IPS-20b (cell line): ENCODE results near the gene TNFRSF6B.

Experiments
- H3K27ac ChIP-seq: one replicate; pipeline ENCODE4 v1.5.1; 2013; ENCODE audit warnings: low read length
- H3K27me3 ChIP-seq: 2 replicates; pipeline ENCODE4 v1.6.1; 2013; ENCODE audit warnings: mild to moderate bottlenecking, low read length, inconsistent platforms; ENCODE audit not compliant: insufficient read depth
- H3K36me3 ChIP-seq: 2 replicates; pipeline ENCODE4 v1.6.1; 2013; ENCODE audit warnings: low read depth, mild to moderate bottlenecking, inconsistent platforms, low read length, moderate library complexity; ENCODE audit not compliant: insufficient read depth
- H3K4me1 ChIP-seq: 2 replicates; pipeline ENCODE4 v1.6.1; 2013; ENCODE audit warnings: mild to moderate bottlenecking, control low read depth, inconsistent platforms, low read length, moderate library complexity; ENCODE audit not compliant: insufficient read depth
- H3K4me3 ChIP-seq: 2 replicates; pipeline ENCODE4 v1.5.1; 2013; ENCODE audit warnings: mild to moderate bottlenecking, low read length, inconsistent platforms
- H3K9ac ChIP-seq: 2 replicates; pipeline ENCODE4 v1.6.1; 2013; ENCODE audit warnings: low read depth, mild to moderate bottlenecking, inconsistent platforms, low read length, moderate library complexity
- H3K9me3 ChIP-seq: 2 replicates; pipeline ENCODE4 v1.6.1; 2013; ENCODE audit warnings: mild to moderate bottlenecking, low read depth, low read length, inconsistent platforms; ENCODE audit not compliant: insufficient read depth

TNFRSF6B gene

GRCh38 chr20:63688228-63689045 lies 8.0 kb upstream of the TNFRSF6B start:
- H3K4me1 ChIP-seq: no peaks in the 10 kb centered on the region
- H3K36me3 ChIP-seq: no peaks in the 10 kb centered on the region
- H3K9ac ChIP-seq: no peak overlapping the region
- no peak overlapping the region for H3K4me3 ChIP-seq
- H3K9me3 ChIP-seq: no peaks in the 10 kb centered on the region
- H3K27ac ChIP-seq: no peak overlapping the region
- H3K27me3 ChIP-seq: no peaks in the 10 kb centered on the region

- H3K27me3 ChIP-seq: no peaks in the 10 kb centered on the region
- no peak overlapping the region for H3K27ac ChIP-seq
- no peaks in the 10 kb centered on the region for H3K9me3 ChIP-seq
- no peak overlapping the region for H3K4me3 ChIP-seq
- H3K4me1 ChIP-seq: no peaks in the 10 kb centered on the region
- no peak overlapping the region for H3K9ac ChIP-seq
- no peaks in the 10 kb centered on the region for H3K36me3 ChIP-seq
Measured at GRCh38 chr20:63689046-63690002, 7.1 kb upstream of the TNFRSF6B start.

- no peak overlapping the region for H3K27ac ChIP-seq
- H3K4me1 ChIP-seq: no peaks in the 10 kb centered on the region
- no peaks in the 10 kb centered on the region for H3K27me3 ChIP-seq
- no peak overlapping the region for H3K9ac ChIP-seq
- H3K4me3 ChIP-seq: no peak overlapping the region
- H3K9me3 ChIP-seq: no peaks in the 10 kb centered on the region
- H3K36me3 ChIP-seq: no peaks in the 10 kb centered on the region
Measured at GRCh38 chr20:63690003-63690897, 6.2 kb upstream of the TNFRSF6B start.

- Histone ChIP-seq H3K27me3 (no peaks in the 10 kb centered on the region), H3K27ac (no peak overlapping the region), H3K4me3 (no peak overlapping the region), H3K4me1 (no peaks in the 10 kb centered on the region), H3K9me3 (no peaks in the 10 kb centered on the region), H3K9ac (no peak overlapping the region), H3K36me3 (no peaks in the 10 kb centered on the region)
Measured at GRCh38 chr20:63690898-63691710, 5.3 kb upstream of the TNFRSF6B start.

DNA sequence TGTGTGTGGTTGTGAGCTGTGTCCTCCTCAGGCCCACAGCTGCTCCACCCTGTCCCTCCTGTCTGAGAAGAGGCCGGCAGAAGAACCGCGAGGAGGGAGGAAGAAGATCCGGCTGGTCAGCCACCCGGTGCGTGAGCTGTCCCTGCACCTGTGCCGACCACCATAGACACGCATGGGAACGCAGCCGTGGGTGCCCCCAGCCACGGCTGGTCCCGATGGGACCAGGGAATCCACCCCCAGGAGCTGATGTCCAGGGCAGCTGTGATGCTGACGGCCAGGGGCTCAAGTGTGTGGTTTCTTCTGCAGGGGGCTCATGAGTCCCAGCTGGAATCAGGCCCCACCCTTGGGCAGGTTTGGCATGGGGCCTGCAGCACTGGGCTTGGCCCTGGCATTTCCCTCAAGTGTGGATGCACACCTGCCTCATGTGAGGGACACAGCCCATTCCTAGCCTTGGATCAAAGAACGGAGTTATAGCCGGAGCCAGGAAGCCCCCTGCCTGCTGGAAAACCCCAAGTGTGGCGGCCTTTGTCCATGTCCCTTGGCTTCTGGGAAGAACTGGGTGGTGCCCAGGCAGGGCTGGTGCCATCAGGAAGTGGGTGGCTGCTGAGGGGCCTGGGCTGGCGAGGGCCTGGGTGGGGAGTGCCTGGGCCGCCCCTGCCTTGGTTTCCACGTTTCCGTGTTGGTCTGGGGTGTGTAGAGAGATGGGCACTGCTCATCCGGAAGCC lies 4.6 kb upstream of the TNFRSF6B start:
- Histone ChIP-seq H3K4me1 (no peaks in the 10 kb centered on the region), H3K4me3 (no peak overlapping the region), H3K9ac (no peak overlapping the region), H3K36me3 (no peaks in the 10 kb centered on the region), H3K9me3 (no peaks in the 10 kb centered on the region), H3K27ac (no peak overlapping the region), H3K27me3 (no peaks in the 10 kb centered on the region)

- H3K4me3 ChIP-seq: no peak overlapping the region
- no peak overlapping the region for H3K9ac ChIP-seq
- H3K4me1 ChIP-seq: no peaks in the 10 kb centered on the region
- no peak overlapping the region for H3K27ac ChIP-seq
- H3K9me3 ChIP-seq: no peaks in the 10 kb centered on the region
- no peaks in the 10 kb centered on the region for H3K27me3 ChIP-seq
- H3K36me3 ChIP-seq: no peaks in the 10 kb centered on the region
Measured at GRCh38 chr20:63692436-63693082, 3.9 kb upstream of the TNFRSF6B start.

DNA sequence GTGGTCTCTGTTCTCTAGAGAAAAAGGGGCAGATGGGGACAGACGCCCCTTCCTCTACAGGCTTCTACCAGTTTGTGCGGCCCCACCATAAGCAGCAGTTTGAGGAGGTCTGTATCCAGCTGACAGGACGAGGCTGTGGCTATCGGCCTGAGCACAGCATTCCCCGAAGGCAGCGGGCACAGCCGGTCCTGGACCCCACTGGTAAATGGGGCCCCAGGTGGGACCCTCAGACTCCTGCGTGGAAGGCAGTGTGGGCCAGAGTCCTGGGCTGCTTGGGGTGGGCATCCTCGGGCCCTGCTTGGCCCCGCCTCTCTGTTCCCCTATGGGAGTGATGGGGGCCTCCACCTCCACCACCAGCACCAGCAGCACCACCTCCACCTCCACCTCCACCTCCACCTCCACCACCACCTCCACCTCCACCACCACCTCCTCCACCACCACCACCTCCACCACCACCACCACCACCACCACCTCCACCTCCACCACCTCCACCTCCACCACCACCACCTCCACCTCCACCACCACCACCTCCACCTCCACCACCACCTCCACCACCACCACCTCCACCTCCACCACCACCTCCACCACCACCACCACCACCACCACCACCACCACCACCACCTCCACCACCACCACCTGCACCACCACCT lies 3.2 kb upstream of the TNFRSF6B start:
- H3K36me3 ChIP-seq: no peaks in the 10 kb centered on the region
- H3K4me1 ChIP-seq: no peaks in the 10 kb centered on the region
- no peaks in the 10 kb centered on the region for H3K9me3 ChIP-seq

GRCh38 chr20:63693733-63694583 lies 2.5 kb upstream of the TNFRSF6B start:
- Histone ChIP-seq H3K36me3 (no peaks in the 10 kb centered on the region), H3K27me3 (no peaks in the 10 kb centered on the region), H3K4me1 (no peaks in the 10 kb centered on the region), H3K9me3 (no peaks in the 10 kb centered on the region), H3K9ac (no peak overlapping the region), H3K4me3 (no peak overlapping the region), H3K27ac (no peak overlapping the region)

More for the DNA sequence above, 3.2 kb upstream of the TNFRSF6B start:
- Histone ChIP-seq H3K4me3 (no peak overlapping the region), H3K9ac (no peak overlapping the region), H3K27ac (no peak overlapping the region), H3K27me3 (no peaks in the 10 kb centered on the region)
